H1 (cell line): Measurements from ENCODE around the gene MBNL1. TPM values are rescaled to one million over a fixed set of nuclear protein-coding genes. Genes with fewer than 3 reads are reported as not detected.

ENCODE experiments used
- ATF2 ChIP-seq: IDR thresholded peaks from 2 replicates; pipeline ENCODE4 v1.6.1; 2012; ENCODE audit warnings: low read length, inconsistent platforms
- CEBPB ChIP-seq: IDR thresholded peaks from 2 replicates; pipeline ENCODE4 v1.6.1; 2012; ENCODE audit warnings: low read depth, low read length
- JUND ChIP-seq: IDR thresholded peaks from 2 replicates; pipeline ENCODE4 v1.6.1; 2011; ENCODE audit warnings: mild to moderate bottlenecking, improper control_type of control experiment, low read length
- RNF2 ChIP-seq: fragments of 200-900, 300-1000 bp; sonication (generic); IDR thresholded peaks from 2 replicates; pipeline ENCODE4 v1.7.1; 2016; ENCODE audit warnings: borderline replicate concordance, low read depth, mild to moderate bottlenecking, antibody characterized with exemption, low read length; ENCODE audit not compliant: poor library complexity, severe bottlenecking; ENCODE audit errors: missing control alignments
- polyA plus RNA-seq, 7 experiments: library from polyadenylated mRNA; depleted of rRNA in 3 of 7; stranded (reverse) in 5 of 7; unstranded in 2 of 7; fragments of >200 nt in 5 of 7; fragments of 200-250 nt in 2 of 7; gene quantifications; 1 replicate in 5 of 7; 2 replicates in 1 of 7; 4 replicates in 1 of 7; pipeline versions ENCODE4 v1.2.1 to v1.2.3, GENCODE V29; 2011 to 2013; ENCODE audit warnings: missing spikeins in 2 of 7, mixed read lengths in 2 of 7
- total RNA-seq: library from RNA; stranded (reverse); fragmentation: NEBNext Ultra II Directional; extraction: Animal tissue kit (Norgen Biotek cat#: 25700); gene quantifications from 2 replicates; pipeline ENCODE4 v1.2.1, GENCODE V29; 2021

MBNL1 gene
- total and polyA plus RNA-seq, 2 of the 8 experiments (the other 6 are each of a cell fraction or from before 2014, with no cell fraction given) = 5.0 to 16.4 TPM

GRCh38 chr3:152445212-152445611 lies 176.5 kb downstream of the MBNL1 start (continued):
- TF ChIP-seq ATF2 (no peak), JUND (no peak), RNF2 (no peak), CEBPB (no peak)
- TF ChIP-seq, all 59 proteins: peak for 0
